B cell (primary cell): ENCODE measurements around the gene CABLES2. TPM values are rescaled to one million over a fixed set of nuclear protein-coding genes. Genes with fewer than 3 reads are reported as not detected.

Experiments
- ATAC-seq: fragments of 200-7000 bp; cut with Tn5 transposase; one replicate; pipeline ENCODE4 v1.10.0; 2021; ENCODE audit warnings: low read depth, mild to moderate bottlenecking, moderate number of reproducible peaks, moderate library complexity
- CTCF ChIA-PET: fragments of 350-600 bp; sonication (Branson Sonifier 250); formaldehyde crosslinking; loops from one replicate; lab custom pipeline; 2021; ENCODE audit warnings: antibody characterized with exemption, inconsistent platforms; lab: Charles Lee
- POLR2A ChIA-PET: fragments of 350-600 bp; sonication (Branson Sonifier 250); formaldehyde crosslinking; loops from one replicate; lab custom pipeline; 2021; ENCODE audit warnings: antibody characterized with exemption; lab: Charles Lee
- DNase-seq: peaks from one replicate; pipeline ENCODE4 v3.0.0; 2013
- H2AFZ ChIP-seq: 2 replicates; pipeline ENCODE4 v1.6.1; 2012; ENCODE audit warnings: mild to moderate bottlenecking, low read depth, low read length; ENCODE audit not compliant: insufficient read depth, poor library complexity, severe bottlenecking
- H3K27ac ChIP-seq, 2 donors: 1 replicate in 1 of 2; 2 replicates in 1 of 2; pipeline ENCODE4 v1.5.1; 2012 to 2013; ENCODE audit warnings: low read length in 2 of 2, mild to moderate bottlenecking in 2 of 2, moderate library complexity in 1 of 2
- H3K27me3 ChIP-seq, 4 experiments: fragments of 200-600 bp in 1 of 4; sonication (generic) in 1 of 4; replicated peaks in 1 of 4; 1 replicate in 2 of 4; 2 replicates in 2 of 4; pipeline versions ENCODE4 v1.6.1 to v1.7.0; 2013 to 2016; ENCODE audit warnings: low read length in 3 of 4, mild to moderate bottlenecking in 2 of 4, mixed read lengths in 1 of 4, moderate library complexity in 1 of 4; ENCODE audit not compliant: insufficient read depth in 4 of 4, control insufficient read depth in 3 of 4; ENCODE audit errors: control extremely low read depth in 1 of 4
- H3K36me3 ChIP-seq, 2 experiments: replicated peaks in 1 of 2; 1 replicate in 1 of 2; 2 replicates in 1 of 2; pipeline versions ENCODE4 v1.6.1 to v1.7.1; 2013; ENCODE audit warnings: low read length in 1 of 2; ENCODE audit not compliant: insufficient read depth in 2 of 2, control insufficient read depth in 1 of 2; ENCODE audit errors: control extremely low read depth in 1 of 2, extremely low read depth in 1 of 2
- H3K4me1 ChIP-seq, 2 donors: fragments of 200-600 bp in 1 of 2; sonication (generic) in 1 of 2; 1 replicate in 1 of 2; 2 replicates in 1 of 2; pipeline versions ENCODE4 v1.5.1 to v1.6.1; 2013 to 2017; ENCODE audit warnings: low read length in 2 of 2; ENCODE audit not compliant: control insufficient read depth in 2 of 2, insufficient read depth in 2 of 2
- H3K4me2 ChIP-seq: replicated peaks from 2 replicates; pipeline ENCODE3; 2012; ENCODE audit warnings: mild to moderate bottlenecking, low read depth, low read length; ENCODE audit not compliant: poor library complexity, severe bottlenecking
- H3K4me3 ChIP-seq, 5 experiments: fragments of 200-600 bp in 1 of 5; sonication (generic) in 1 of 5; 1 replicate in 3 of 5; 2 replicates in 2 of 5; pipeline versions ENCODE4 v1.5.1 to v1.7.0; 2011 to 2016; ENCODE audit warnings: low read length in 4 of 5, mild to moderate bottlenecking in 4 of 5, low read depth in 2 of 5, control low read depth in 1 of 5, moderate library complexity in 1 of 5; ENCODE audit not compliant: insufficient read depth in 1 of 5; ENCODE audit errors: control extremely low read depth in 1 of 5, extremely low read depth in 1 of 5
- H3K79me2 ChIP-seq: fragments of 200-600 bp; sonication (generic); one replicate; pipeline ENCODE4 v1.6.0; 2016; ENCODE audit warnings: low read length; ENCODE audit not compliant: control insufficient read depth, insufficient read depth
- H3K9ac ChIP-seq: fragments of 200-600 bp; sonication (generic); 2 replicates; pipeline ENCODE4 v1.6.1; 2017; ENCODE audit warnings: mild to moderate bottlenecking, low read length, moderate library complexity
- H3K9me3 ChIP-seq, 3 donors: one replicate each; pipeline versions ENCODE4 v1.6.1 to v1.7.1; 2013; ENCODE audit warnings: low read length in 2 of 3; ENCODE audit not compliant: control insufficient read depth in 2 of 3, insufficient read depth in 1 of 3; ENCODE audit errors: control extremely low read depth in 1 of 3
- H4K20me1 ChIP-seq: 2 replicates; pipeline ENCODE4 v1.6.0; 2012; ENCODE audit warnings: mild to moderate bottlenecking, low read length; ENCODE audit not compliant: insufficient read depth, control insufficient read depth, poor library complexity, severe bottlenecking
- H3K27ac Mint-ChIP-seq: one replicate; pipeline ENCODE4 v1.8.0; 2021; ENCODE audit warnings: mixed read lengths
- H3K27me3 Mint-ChIP-seq: one replicate; pipeline ENCODE4 v1.8.0; 2021; ENCODE audit warnings: mixed read lengths
- H3K4me1 Mint-ChIP-seq: one replicate; pipeline ENCODE4 v1.8.0; 2021; ENCODE audit warnings: mixed read lengths
- H3K4me3 Mint-ChIP-seq: one replicate; pipeline ENCODE4 v1.8.0; 2021; ENCODE audit warnings: mixed read lengths
- H3K9me3 Mint-ChIP-seq: one replicate; pipeline ENCODE4 v1.8.0; 2022; ENCODE audit warnings: mixed read lengths; ENCODE audit not compliant: insufficient read depth
- EZH2 ChIP-seq: IDR thresholded peaks from 2 replicates; pipeline ENCODE4 v1.6.1; 2012; ENCODE audit warnings: borderline replicate concordance, low read depth, mild to moderate bottlenecking, moderate library complexity, low read length; ENCODE audit not compliant: insufficient read depth, poor library complexity, severe bottlenecking
- WGBS: methylation state at CpG from one replicate; pipeline ENCODE4 v1.1.5; 2013; ENCODE audit warnings: missing lambda C conversion rate; ENCODE audit not compliant: insufficient coverage; 5-methylcytosine and 5-hydroxymethylcytosine counted together
- intact Hi-C: fragments of 100-400 bp; cut with micrococcal nuclease; formaldehyde crosslinking; loops from one replicate; pipeline ENCODE4 v1.10.0; 2022
- polyA plus RNA-seq: library from polyadenylated mRNA; depleted of rRNA; stranded (reverse); fragments of >200 nt; gene quantifications from 2 replicates; pipeline ENCODE4 v1.2.3, GENCODE V29; 2012
- total RNA-seq, 2 donors: library from RNA; stranded (reverse); fragments of 120-200 nt in 1 of 2; gene quantifications; 1 replicate in 1 of 2; 2 replicates in 1 of 2; pipeline versions ENCODE4 v1.2.3 to v1.2.4, GENCODE V29; 2013 to 2022
- TF ChIP-seq, protein P1 (sequence below): fragments of 200-600 bp; IDR thresholded peaks from one replicate; pipeline ENCODE4 v1.8.0; 2022; ENCODE audit warnings: antibody characterized with exemption, mild to moderate bottlenecking

CABLES2 gene
- total and polyA plus RNA-seq, 2 donors (not counting 1 experiment from before 2014, with no cell fraction given), result 4.8 to 8.2 TPM

DNA sequence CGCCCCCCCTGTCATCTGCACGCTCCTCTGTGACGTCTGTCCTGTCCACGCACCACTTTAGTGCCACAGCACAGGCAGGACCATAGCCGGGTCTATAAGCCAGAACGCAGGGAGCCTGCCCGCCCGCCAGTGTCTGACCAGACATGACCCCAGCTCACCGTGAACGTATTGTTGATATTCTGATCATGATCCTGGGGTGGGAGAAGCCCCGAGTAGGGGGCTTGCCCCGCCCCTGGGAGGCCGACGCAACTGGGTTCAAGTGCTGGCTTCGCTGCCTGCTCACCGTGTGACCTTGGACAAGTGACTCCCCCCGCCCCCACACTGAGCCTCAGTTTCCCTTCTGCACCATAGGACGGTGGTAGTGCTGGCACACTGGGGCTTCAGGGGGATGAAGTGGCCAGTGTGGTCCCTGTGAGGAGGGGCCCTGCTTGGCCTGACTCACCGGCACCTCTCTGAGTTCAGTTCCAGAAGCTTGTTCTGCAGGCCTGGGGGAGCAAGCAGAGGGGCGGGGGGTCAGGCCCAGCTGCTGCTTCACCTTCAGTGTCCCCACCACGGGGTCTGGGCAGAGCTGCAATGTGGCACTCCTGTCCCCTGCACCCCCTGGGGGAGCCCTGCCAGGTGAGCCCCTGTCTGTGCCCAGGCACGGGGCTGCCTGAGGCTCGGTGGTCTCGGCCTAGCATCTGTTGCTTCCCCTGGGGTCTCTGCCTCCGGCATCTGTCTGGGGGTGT lies 11.1 kb upstream of the CABLES2 start:
- WGBS, result 87% methylated on average over 18 of the region's 25 CpGs
- no peak for ATAC-seq
- H3K27ac Mint-ChIP-seq, result no peak overlapping the region

More for the DNA sequence above, 11.1 kb upstream of the CABLES2 start:
- peaks cover 0 to 8% (median 0%) of the 10 kb centered on the region in 3 donors for H3K9me3 ChIP-seq
- H3K27me3 ChIP-seq, result peaks cover 0 to 8% (median 0%) of the 10 kb centered on the region in 4 experiments
- POLR2A ChIA-PET, result no interaction called here
- H3K4me1 ChIP-seq, result no peaks in the 10 kb centered on the region
- H3K79me2 ChIP-seq, result no peaks in the 10 kb centered on the region
- H3K27ac ChIP-seq, result no peak overlapping the region
- DNase-seq, result no peak
- H3K4me3 Mint-ChIP-seq, result no peak overlapping the region
- H3K27me3 Mint-ChIP-seq, result no peaks in the 10 kb centered on the region
- H2AFZ ChIP-seq, result no peak overlapping the region
- intact Hi-C loops, result no loop called here
- H3K9me3 Mint-ChIP-seq, result no peaks in the 10 kb centered on the region
- H3K9ac ChIP-seq, result no peak overlapping the region
- no peaks in the 10 kb centered on the region for H3K4me1 Mint-ChIP-seq
- H3K4me2 ChIP-seq, result no peak overlapping the region
- H4K20me1 ChIP-seq, result no peaks in the 10 kb centered on the region
- no peaks in the 10 kb centered on the region for H3K36me3 ChIP-seq
- CTCF ChIA-PET, result no interaction called here
- no peak overlapping the region for H3K4me3 ChIP-seq
- TF ChIP-seq, protein P1, sequence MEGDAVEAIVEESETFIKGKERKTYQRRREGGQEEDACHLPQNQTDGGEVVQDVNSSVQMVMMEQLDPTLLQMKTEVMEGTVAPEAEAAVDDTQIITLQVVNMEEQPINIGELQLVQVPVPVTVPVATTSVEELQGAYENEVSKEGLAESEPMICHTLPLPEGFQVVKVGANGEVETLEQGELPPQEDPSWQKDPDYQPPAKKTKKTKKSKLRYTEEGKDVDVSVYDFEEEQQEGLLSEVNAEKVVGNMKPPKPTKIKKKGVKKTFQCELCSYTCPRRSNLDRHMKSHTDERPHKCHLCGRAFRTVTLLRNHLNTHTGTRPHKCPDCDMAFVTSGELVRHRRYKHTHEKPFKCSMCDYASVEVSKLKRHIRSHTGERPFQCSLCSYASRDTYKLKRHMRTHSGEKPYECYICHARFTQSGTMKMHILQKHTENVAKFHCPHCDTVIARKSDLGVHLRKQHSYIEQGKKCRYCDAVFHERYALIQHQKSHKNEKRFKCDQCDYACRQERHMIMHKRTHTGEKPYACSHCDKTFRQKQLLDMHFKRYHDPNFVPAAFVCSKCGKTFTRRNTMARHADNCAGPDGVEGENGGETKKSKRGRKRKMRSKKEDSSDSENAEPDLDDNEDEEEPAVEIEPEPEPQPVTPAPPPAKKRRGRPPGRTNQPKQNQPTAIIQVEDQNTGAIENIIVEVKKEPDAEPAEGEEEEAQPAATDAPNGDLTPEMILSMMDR, result no peak
- TF ChIP-seq EZH2, result no peak
